Effector CD8-positive, alpha-beta T cell (primary cell): Measurements from ENCODE around the gene VOPP1.

Experiments used
- DNase-seq: peaks from one replicate; lab custom pipeline; 2025; lab: John Stamatoyannopoulos, UW

The VOPP1 gene

DNA sequence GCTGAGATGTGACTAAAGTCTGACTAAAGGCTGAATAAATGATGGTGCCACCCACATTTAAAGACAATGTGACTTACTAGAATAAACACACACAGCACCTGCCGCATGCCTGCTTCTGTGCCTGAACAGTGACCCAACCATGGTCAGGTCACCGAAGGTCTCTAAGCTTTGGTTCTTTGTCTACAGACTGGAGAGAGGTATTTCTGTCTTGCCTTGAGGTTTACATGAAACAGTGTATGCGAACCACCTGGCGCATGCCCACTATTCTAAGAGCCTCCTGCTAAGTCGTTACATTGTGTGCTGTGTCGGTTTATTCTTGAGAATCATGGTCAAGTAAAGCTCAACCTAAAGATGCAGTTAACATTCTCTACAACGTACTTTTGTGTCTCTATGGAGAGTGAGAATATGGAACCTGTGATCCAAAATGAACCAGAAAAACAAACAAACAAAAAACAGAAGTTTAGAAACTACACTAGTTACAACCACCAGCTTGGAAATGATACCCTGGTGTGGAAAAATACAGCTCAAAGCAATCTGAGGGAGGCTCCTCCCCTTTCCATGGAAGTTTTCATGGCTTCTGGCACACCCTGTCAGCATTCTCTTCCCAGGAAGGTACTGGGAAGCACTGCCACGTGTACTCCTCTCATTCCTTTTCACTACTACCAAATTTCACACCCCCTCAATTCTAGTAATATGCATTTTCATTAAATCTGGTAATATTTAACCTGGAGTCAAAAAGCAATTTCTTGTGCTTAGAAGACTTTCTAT, 40.0 kb downstream of the VOPP1 start:
- DNase-seq, result no peak

DNA sequence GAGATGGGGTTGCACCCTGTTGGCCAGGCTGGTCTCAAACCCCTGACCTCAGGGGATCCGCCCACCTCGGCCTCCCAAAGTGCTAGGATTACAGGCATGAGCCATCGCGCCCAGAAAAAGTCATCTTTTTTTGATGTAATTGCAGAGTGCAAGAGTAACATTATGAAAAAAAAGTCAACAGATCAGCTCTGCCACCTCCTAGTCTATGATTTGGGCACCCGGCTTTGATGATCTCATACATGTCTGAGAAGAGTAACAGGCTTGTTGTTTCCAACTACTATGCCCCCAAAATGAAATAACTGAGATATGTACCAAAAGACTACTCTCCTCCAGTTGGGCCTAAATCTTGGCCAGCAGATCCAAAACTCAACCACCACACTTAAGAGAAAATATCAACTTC, 40.8 kb downstream of the VOPP1 start:
- DNase-seq, result no peak

DNA sequence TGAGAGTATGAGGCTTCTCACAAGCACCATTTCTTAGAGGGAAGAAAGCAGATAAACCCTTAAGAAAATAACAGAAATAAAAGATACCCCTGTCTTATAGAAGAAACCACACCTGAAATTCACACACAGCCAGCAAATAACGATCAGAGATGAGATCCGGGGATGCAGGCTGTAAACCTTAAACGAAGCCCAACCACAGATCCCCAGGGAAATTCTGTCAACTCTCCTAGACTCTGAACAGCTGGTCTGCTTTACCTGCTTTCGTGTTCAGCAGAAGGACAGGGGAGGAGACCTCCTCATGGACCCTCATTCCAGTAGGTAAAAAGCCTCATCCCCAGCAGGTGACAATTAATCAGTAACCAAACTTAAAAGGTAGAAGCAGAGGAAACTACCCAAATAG, 45.0 kb downstream of the VOPP1 start:
- DNase-seq, result no peak

DNA sequence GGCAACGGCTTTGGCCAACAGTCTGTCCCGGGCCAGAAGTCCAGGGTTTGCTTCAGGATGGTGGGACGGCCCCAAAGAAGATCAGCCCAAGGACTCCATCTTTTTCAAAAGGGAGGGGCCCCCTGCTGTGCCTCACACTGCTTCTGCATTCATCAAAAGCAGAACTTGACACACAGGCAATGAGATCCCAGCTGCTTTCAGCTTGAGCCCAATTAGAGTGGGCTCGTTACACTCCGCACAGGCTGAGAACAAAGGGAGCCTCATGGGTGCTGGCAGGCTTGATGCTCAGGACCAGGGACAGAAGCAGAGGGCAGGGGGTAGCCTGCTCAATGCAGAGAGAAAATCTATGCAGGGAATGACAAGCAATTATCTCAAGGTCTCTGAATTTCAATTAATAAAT, 45.5 kb downstream of the VOPP1 start:
- no peak for DNase-seq

DNA sequence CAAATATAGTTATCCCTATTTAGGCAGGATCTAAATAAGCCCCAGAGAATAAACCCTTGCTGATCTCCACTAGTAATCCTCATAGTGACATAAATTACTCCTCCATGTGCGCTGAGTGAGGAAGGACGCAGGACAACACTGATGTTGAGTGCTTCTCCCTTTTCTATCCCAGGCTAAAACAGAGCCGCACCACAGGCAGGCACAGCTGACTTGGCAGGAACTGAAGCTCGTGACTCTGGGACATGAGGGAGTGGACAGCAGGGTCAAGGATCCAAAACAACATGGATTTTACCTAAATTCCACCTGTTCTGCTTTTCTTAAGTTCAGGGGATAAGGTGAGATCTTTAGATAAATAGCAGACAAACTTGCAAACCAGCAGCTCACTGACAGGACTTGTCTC, 46.0 kb downstream of the VOPP1 start:
- no peak for DNase-seq

DNA sequence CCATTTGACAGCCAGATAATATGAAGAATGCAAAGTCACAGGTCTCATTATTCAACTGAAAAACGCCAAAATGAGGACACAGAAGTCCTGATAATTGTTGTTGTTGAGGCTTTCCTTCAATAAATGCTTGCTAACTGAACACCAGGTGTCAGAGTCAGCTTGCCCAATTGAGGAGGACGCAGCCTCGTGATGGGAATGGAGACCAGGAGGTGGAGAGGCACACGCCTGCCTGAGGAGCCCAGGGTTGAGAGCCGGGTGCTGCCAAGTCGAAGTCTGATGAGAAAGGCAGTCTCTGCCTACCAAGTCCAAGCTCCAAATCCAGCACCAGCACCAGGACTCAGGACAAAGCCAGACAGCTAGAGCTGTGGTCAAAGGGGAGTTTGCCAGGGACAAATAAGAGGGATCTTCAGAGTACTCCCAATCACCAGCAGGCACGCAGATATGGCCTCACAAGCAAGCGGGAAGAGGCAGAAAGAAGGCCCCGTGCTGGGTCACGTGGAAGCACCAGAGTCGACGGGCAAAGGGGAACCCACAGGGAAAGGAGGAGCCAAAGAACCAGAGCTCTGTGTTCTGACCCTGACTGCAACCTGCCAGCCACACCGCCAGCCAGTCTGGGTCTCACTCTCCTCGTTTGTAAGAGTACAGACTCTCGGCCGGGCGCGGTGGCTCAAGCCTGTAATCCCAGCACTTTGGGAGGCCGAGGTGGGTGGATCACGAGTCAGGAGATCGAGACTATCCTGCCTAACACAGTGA, 47.6 kb downstream of the VOPP1 start:
- no peak for DNase-seq

DNA sequence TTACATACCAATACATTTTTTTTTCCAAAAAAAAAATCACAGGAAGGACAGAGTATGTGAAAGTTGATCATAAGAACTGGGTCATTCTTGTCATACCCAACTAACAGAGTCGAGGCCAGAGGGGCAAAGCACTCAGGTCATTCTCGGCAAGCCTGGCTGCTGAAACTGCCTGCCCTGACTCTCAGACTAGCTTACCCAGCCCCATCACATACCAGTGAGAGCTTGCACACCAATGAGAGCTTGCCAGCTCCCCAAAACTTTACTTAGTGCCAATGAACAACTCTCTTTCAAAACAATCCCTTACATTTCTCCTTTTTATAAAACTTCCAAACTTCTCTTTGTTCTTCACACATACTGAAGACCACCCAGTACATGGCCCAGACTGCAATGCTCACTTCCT, 48.9 kb downstream of the VOPP1 start:
- no peak for DNase-seq

DNA sequence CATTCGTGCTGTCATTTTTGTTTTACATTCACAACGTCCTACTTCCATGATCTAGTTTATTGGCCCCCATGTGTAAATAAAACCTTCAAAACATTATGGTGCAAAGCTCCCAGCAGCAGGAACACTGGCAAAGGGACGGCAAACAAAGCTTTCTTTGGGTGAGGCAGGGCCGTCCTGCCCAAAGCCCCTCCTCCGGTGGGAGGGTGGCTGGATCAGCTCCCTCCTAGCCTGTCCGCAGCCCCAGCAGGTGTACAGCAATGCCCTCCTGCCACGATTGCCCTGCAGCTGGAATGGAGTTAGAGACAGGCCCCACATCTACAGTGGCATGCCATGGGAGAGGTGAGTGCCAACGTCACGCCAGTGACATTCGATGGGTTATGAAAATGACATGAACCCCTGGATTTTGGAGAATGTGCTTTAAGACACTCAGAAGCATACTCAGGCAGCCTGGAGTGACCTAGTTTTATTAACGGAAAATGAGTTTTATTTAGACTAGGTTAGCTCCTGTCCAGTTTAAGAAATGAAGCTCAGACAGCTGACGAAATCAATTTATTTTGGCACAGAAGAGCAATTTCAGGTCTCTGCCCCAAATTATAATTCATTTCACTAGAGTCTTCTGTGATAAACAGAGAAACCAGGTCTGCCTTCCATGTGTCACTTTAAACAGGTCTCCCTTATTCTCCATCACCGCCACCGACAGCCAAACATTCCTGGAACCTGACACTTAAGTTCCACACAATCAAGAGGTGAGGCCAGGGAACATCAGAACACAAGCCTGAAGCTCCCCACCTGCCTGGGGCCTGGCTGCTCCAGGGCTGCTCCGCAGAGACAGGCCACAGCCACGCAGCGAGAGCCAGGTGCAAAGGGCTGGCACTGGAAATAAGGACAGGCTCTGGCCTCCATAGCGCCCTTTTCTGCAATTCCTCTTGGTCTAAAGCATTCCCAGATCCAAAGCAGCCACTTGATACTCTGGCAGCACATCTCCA, 50.1 kb downstream of the VOPP1 start:
- no peak for DNase-seq

DNA sequence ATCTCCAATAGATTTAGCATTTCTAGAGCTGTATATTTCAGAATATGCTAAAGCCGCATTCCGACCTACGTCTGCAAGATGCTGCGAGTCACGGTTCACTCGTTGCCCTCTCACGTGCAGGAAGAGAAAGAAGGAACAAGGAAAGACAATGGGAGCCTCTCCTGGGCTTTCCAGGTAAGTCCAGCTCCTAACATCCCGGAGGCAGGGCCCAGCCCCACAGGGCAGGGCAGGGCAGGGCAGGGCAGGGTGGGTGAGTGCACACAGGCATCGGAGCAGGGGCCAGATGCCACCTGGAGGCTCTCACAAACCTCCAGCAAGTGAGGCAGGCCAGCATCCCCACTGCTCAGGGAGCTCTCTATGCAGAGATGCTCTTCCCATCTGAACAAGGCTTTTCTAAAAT, 50.8 kb downstream of the VOPP1 start:
- DNase-seq, result no peak

DNA sequence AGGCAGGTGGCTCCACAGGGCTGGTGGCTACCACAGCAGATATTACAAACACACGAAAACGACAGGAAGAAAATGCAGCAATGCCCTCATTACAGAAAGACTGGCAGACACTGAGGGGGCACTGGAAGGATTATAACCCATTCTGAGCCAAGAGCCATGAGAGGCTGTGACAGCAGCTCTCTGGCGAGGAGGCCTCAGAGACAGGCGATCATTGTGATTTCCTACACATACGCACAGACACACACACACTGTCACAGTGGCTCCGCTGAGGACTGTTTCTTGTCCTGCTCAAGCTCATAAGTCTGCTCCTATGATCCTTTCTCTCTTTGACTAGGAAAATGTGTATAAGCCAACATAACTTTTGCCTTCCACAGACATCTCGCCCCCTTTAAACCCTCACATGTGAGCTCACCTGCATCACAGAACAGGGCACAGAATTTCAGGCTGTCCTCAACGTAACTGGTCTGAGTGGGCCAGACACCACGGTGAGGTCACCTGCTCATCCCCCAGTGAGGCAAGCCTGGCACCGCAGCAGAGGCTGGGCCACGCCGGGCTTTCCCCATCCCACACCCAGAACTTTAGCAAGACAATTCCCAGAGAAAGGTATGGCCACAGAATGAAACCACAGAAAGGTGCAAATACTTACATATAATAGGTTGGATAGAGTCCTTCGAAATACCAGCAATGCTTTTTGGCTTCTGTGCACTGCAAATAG, 51.7 kb downstream of the VOPP1 start:
- no peak for DNase-seq

DNA sequence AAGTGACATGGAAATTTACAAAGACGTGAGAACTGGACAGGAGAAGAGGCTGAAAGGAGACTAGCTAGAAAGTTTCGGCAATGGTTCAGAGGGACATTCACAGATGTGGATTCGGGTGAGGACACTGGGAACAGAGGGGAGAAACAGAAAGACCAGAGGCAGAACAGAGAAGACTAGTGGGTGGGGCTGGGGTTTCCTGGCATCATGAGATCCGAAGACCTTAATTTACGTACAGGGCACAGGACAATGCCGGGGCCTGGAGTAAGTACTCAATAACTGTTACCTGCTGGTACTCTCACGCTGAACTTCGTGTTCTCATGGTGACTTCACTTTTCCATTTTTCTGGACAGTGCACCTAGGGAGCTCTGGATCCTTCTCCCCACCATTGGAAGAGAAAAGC, 53.5 kb downstream of the VOPP1 start:
- no peak for DNase-seq

DNA sequence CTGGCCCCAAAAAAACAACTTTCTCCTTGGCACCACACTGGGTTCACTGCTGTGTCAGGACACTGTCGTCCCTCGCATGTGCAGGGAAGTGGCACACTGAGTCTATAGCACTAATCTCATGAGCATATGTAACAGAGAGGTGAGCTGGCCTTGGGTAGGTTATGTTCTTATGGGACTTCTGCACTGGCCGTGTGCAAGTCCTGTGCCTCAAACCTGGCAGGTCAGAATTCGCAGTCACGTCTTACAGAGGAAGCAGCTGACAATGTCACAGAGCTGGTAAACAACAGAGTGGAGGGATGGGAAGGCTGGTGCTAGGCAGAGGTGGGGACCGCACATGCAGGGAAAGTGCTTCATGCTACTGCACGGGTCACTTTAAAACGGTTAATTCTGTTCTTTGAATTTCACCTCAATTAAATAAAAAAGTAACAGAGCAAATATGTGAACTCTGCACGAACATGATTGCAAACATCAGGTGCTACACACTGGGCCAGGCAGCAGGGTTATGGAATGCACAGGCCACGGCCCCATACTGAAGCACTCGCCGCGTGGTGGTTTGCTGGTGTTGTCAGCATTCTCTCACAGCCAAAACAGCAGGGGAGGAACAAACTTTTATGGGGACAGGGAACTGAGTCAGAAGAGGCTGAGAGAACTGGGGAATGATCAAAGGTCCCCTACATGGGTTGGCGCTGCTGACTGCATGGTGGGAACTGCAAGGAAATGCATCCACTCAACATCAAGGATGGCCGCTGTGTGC, 54.2 kb downstream of the VOPP1 start:
- DNase-seq, result no peak

DNA sequence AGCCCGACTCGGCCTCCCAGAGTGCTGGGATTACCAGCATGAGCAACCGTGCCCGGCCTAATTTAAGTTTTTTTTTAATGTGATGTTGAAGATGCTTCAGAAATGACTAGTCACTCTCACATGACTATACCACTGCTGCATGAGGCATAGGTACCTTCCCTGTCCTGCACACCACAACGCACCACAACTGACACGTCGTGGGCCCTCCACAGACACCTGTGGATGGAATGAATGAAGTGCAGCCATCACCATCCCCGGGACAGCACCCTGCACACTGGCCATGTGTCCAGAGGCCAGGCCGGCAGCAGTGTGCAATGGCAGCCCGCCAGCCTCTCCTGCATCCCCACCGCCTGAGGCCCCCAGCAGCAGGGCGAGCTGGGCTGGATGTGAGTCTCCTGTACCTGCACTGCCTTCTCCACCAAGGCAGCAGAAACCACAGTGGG, 55.1 kb downstream of the VOPP1 start:
- DNase-seq, result no peak

DNA sequence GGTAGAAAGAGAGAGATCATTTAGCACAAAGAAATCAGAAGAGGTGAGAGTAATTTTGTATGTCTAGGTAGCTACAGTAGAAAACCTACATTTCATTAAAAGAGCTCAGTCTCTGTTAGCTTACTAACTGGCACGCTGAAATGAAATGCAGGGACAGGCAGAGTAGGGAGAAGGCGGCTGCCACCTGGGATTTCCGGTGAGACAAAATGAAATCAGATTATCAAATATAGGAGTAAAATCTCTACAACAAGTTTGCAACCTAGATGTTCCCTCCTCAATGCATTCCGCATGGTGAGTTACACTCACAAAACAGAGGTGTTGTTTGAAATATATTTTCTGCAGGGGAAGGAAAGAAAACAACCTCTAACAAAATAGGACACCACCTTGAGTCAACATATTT, 55.9 kb downstream of the VOPP1 start:
- DNase-seq, result no peak

DNA sequence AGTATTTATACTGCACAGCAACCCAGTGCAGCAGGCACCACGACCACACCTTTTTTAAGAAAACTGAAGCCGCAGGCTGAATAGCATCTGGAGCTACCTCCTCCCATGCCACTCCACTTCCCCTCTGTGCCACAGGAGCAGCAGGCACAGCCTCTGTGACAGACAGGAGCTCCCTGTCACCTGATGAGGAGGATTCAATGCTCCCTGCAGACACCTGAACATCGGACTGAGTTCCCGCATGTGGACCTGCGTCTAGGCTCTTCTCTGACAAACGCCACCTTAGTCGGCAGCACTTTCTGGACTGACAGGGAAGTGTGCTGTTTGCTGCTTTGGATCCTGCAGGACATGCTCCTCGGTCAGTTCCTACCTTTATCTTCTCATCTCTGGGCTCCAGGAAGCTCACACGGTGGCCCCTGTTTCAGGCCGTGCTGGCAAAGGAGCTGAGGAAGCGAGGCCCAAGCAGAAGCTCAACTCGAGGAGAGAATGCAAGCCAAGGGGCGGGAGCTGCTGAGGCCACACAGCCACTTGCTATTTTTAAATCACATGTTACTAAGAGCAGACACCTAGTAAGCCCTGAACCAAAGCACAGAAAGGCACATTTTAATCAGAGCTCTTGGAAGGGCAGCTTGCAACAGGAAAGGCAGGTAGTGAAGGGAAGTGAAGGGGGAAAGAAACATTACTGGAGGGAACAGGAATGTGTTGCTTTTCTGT, 56.6 kb downstream of the VOPP1 start:
- DNase-seq, result no peak

DNA sequence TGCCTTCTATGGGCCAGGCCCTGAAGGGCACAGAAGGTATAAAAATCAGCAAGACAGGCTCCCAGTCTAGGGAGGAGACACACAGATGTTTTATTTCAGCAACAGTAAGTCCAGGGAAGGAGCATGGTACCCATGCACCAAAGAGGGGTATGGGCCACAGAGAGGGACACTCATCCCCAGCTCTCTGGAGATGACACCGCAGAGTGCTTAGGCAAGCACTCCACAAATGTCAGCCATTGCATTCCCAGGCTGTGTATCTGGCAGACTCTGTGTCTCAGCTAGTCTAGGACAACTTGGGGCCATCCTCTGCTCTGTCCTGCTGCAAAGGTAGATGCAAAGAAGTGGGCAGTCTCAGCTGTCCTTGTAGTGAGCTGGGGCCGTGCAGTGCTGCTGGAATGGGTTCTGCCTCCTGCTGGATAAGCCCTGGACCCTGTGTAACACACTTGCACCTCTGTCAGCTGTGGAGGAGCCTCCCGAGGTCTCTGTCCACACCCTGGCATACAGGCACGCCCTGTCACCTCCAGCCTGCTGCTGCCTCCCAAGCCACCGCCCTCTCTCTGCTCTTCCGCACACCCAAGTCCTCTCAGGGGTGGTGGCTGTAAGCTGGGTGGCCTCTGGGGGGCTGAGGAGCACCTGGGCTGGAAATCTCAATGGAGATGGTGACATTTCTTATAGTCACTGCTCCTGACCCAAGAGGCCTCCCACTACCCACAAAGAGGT, 57.6 kb downstream of the VOPP1 start:
- DNase-seq, result no peak

DNA sequence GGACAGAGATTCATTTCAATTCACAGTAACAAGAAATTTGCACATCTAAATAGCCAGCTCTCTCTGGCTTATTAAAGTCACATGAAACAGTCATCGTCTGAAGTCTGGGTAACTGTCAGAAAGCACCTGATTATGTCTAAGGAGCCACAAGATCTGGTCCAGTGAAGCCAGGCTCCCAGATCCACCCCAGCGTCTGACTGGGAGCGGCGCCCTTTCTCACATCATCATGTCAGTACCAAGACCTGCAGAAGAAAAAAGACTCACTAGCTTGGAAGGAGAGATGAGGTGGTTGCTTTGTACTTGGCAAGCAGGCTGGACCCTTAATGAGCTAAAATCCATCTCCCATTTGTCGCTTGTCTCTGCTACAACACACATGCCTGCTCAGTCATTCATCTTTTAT, 58.4 kb downstream of the VOPP1 start:
- no peak for DNase-seq

DNA sequence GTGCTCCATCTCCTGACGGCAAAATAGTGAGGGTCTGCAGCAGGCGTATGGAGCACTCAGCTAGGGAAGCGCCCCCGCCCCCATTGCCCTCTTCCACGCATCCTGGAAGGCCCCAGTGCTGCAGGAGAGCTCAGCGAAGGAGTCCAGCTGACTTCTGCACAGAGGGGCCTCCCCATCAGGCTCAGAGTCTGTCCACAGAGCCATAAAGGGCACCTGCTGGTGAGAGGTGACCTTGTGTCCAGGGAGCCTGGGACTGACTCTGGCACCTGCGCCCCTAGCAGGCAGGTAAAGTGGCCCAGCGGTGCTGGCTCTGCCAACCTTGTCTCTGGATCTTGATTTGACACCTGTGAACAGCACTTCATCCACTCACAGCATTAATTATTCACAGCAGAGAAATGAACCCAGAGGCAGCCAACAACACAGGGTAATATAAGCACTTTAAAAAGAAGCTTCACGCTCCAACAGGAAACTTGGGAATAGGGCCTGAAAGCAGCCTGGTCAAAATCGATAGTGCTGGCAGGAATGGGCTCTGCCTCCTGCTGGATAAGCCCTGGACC, 59.6 kb downstream of the VOPP1 start:
- no peak for DNase-seq

DNA sequence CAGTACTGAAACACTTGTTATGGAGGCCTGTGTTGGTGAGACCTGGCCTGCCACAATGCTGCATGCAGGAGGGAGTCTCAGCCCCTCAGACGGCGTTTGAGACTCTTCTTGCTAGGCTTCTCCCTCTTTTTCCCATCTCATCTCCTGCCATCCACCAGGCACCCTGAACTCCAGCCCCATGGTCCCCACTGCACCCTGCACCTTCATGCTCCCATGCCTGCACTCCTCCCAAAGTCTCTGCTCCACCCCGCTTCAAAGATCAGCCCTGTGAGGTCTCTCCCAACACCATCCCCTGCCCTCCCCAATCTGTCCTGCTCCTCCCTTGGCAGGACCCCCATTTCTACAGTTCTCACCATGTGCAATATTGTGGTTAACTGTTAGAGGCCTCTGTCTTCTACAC, 61.7 kb downstream of the VOPP1 start:
- DNase-seq, result no peak
